Psoas muscle (tissue), 8 donors: Measurements from ENCODE around the gene C19orf47. TPM values are rescaled to one million over a fixed set of nuclear protein-coding genes. Genes with fewer than 3 reads are reported as not detected.

Experiments
- ATAC-seq, 4 donors: fragments of 200-7000 bp; cut with Tn5 transposase; one replicate each; pipeline ENCODE4 v1.9.1; 2020; ENCODE audit warnings: moderate library complexity in 3 of 4, mild to moderate bottlenecking in 2 of 4
- DNase-seq, 2 donors: peaks; one replicate each; pipeline ENCODE4 v3.0.0-alpha.2; 2020
- H3K27ac ChIP-seq: fragments of 200-600 bp; one replicate; pipeline ENCODE4 v1.8.0; 2022
- H3K27me3 ChIP-seq, 3 donors: fragments of 200-600 bp in 1 of 3; one replicate each; pipeline versions ENCODE4 v1.6.1 to v1.8.0; 2013 to 2022; ENCODE audit warnings: low read length in 2 of 3, mild to moderate bottlenecking in 2 of 3, moderate library complexity in 1 of 3; ENCODE audit not compliant: insufficient read depth in 3 of 3
- H3K36me3 ChIP-seq, 2 donors: fragments of 200-600 bp in 1 of 2; one replicate each; pipeline versions ENCODE4 v1.6.1 to v1.8.0; 2013 to 2022; ENCODE audit warnings: low read depth in 1 of 2, mild to moderate bottlenecking in 1 of 2, moderate library complexity in 1 of 2; ENCODE audit not compliant: insufficient read depth in 1 of 2
- H3K4me1 ChIP-seq: fragments of 200-600 bp; one replicate; pipeline ENCODE4 v1.8.0; 2022
- H3K4me3 ChIP-seq: fragments of 200-600 bp; one replicate; pipeline ENCODE4 v1.8.0; 2022; ENCODE audit warnings: mild to moderate bottlenecking
- H3K9me3 ChIP-seq: fragments of 200-600 bp; one replicate; pipeline ENCODE4 v1.8.0; 2022
- WGBS, 3 donors: extraction: QIAGEN DNeasy Blood & Tissue Kit; methylation state at CpG; one replicate each; pipeline versions ENCODE4 v1.1.6 to v1.1.7; 2013; 5-methylcytosine and 5-hydroxymethylcytosine counted together
- intact Hi-C, 2 donors: fragments of 100-400 bp; cut with DNase I; formaldehyde crosslinking; loops; one replicate each; pipeline versions ENCODE4 v1.11.0 to v1.14.2; 2022
- polyA plus RNA-seq, 3 donors: library from polyadenylated mRNA; stranded (reverse); fragments of 200-250 nt; gene quantifications; one replicate each; pipeline ENCODE4 v1.2.3, GENCODE V29; 2013
- total RNA-seq, 4 donors: library from RNA; stranded (reverse); fragmentation: NEBNext Ultra II Directional in 2 of 4; extraction: Animal tissue kit (Norgen Biotek cat#: 25700) in 2 of 4; gene quantifications; one replicate each; pipeline versions ENCODE4 v1.2.1 to v1.2.4, GENCODE V29; 2021 to 2023
- TF ChIP-seq, protein P1 (sequence below): fragments of 200-600 bp; IDR thresholded peaks from one replicate; pipeline ENCODE4 v1.8.0; 2022; ENCODE audit warnings: antibody characterized with exemption
- donor health status: healthy with polysubstance abuse.
- donor health status: DM: no; HTN: no; CAD: no; lungs with moderate emphysema.
- donor health status: Bipolar disorder and iron deficiency.
- donor health status: healthy.
- donor health status: DM: yes; HTN: yes; CAD: no.
- donor health status: DM: no; HTN: no; CAD: no.
- donor health status: DM: no; HTN: no; CAD: no.
- donor health status: DM: yes; HTN: yes; CAD: no.

The C19orf47 gene
- total and polyA plus RNA-seq, 7 donors: 220 to 436 (median 299) TPM

DNA sequence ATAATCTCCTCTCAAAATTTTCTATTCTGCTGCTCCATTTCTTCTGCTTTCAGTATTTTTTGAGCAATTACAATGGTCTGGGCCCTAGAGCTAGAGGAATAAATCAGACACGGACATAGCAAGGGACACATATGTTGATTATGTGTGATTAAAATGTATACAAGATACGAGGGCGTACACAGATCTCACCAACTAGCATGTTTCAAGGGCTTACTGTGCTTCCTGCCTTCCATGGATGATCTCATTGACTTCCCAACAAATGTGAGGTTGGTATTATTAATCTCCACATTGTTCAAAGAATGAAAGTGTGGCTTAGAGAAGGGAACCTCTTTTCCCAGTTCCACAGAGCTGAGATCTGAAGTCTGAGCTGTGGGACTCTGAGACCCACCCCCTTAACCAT lies 9.4 kb upstream of the C19orf47 start:
- ATAC-seq (no peak), DNase-seq (no peak)
- H3K36me3 ChIP-seq: peaks cover 0 to 8% of the 10 kb centered on the region in 2 donors
- H3K9me3 ChIP-seq: no peaks in the 10 kb centered on the region
- WGBS, 3 donors: 83 to 90% (median 85%) methylated on average over 3 of the region's 3 CpGs
- no peaks in the 10 kb centered on the region for H3K27me3 ChIP-seq
- H3K27ac ChIP-seq: no peak overlapping the region
- H3K4me1 ChIP-seq: no peaks in the 10 kb centered on the region
- H3K4me3 ChIP-seq: no peak overlapping the region
- intact Hi-C loops: loop anchor here (5.0 kb wide), 1 partner anchor 40 kb away; no protein-coding TSS in a partner anchor
- TF ChIP-seq, protein P1, sequence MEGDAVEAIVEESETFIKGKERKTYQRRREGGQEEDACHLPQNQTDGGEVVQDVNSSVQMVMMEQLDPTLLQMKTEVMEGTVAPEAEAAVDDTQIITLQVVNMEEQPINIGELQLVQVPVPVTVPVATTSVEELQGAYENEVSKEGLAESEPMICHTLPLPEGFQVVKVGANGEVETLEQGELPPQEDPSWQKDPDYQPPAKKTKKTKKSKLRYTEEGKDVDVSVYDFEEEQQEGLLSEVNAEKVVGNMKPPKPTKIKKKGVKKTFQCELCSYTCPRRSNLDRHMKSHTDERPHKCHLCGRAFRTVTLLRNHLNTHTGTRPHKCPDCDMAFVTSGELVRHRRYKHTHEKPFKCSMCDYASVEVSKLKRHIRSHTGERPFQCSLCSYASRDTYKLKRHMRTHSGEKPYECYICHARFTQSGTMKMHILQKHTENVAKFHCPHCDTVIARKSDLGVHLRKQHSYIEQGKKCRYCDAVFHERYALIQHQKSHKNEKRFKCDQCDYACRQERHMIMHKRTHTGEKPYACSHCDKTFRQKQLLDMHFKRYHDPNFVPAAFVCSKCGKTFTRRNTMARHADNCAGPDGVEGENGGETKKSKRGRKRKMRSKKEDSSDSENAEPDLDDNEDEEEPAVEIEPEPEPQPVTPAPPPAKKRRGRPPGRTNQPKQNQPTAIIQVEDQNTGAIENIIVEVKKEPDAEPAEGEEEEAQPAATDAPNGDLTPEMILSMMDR: no peak

DNA sequence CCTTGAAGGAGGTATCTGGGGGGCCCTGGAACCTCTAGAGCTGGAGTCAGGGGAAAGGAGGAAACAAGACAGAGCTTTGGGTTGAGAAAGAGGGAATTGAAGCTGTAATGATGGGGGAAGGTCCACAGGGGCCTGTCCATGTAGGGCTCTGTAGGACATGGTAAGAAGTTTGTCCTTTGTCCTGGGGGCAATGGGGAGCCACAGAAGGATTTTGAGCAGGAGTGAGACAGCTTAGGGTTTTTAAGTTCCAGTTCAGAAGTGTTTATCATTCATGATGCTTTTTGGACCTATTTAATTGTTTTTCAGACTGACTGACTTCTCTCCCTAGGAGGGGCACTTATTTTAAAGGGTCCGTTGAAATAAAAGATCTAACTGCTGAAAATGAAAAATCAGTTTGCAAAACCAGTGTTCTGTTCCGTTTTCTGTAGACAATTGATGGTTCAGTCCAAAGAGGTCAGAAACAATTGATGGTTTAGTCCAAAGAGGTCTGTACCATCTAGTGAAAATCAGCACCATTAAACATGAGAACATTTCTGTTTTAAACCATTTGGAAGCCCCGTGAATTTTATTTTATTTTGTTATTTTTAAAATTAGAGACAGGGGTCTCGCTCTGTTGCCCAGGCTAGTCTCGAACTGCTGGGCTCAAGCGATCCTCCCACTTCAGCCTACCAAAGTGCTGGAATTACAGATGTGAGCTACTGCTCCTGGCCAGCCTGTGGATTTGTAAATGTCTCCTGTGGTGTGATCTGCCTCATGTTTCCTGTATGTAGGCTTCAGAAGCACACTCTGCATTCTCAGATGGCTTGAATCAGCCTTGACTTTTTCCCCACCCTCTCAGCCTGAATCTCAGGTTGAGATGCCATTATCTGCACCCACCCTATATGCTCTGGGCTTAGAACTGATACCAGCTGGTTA lies 8.7 kb upstream of the C19orf47 start:
- Histone ChIP-seq H3K4me3 (no peak overlapping the region), H3K36me3 (peaks cover 0 to 8% of the 10 kb centered on the region in 2 donors), H3K4me1 (no peaks in the 10 kb centered on the region), H3K9me3 (no peaks in the 10 kb centered on the region), H3K27me3 (no peaks in the 10 kb centered on the region), H3K27ac (no peak overlapping the region)
- ATAC-seq (no peak), DNase-seq (no peak)
- 83 to 91% (median 86%) methylated on average over 6 of the region's 6 CpGs for WGBS, 3 donors
- TF ChIP-seq, protein P1: no peak
- intact Hi-C loops: loop anchor here (5.0 kb wide), 1 partner anchor 40 kb away; no protein-coding TSS in a partner anchor

DNA sequence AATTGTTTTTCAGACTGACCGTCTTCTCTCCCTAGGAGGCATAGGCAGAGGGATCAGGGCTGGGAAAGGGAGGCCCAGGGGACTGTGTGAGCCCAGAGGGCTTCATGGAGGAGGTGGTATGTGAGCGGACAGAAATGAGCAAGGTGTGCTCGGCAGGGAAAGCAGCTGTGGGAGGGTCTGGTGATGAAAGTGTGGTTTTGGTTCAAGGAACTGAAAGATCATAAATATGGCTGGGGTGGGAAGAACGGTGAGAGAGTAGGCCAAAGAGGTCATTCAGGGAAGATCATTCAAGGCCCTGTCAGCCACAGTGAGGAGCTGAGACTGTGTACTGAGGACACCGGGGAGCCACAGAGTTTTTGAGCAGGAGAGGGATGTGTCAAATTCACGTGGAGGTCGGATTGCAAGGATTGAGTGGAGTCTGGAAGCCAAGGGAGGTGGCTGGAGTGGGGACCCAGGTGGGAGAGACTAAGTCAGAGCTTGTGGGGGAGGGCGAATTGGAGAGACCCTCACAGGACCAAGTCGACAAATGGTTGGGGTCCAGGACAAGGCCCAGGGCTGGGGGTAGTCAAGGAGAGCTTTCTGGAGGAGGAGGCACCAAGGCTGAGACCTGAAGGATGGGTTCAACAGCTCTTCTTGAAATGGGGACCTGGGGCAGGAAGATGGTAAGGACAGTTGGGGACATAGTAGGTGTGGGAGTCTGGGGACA lies 7.9 kb upstream of the C19orf47 start:
- DNase-seq (no peak), ATAC-seq (no peak)
- no peaks in the 10 kb centered on the region for H3K27me3 ChIP-seq
- no peaks in the 10 kb centered on the region for H3K4me1 ChIP-seq
- H3K9me3 ChIP-seq: no peaks in the 10 kb centered on the region
- no peak overlapping the region for H3K27ac ChIP-seq
- peaks cover 0 to 8% of the 10 kb centered on the region in 2 donors for H3K36me3 ChIP-seq
- WGBS, 3 donors: 76 to 88% (median 85%) methylated on average over 9 of the region's 9 CpGs
- intact Hi-C loops: loop anchor here (5.0 kb wide), 1 partner anchor 41 kb away; no protein-coding TSS in a partner anchor
- TF ChIP-seq, protein P1: no peak
- no peak overlapping the region for H3K4me3 ChIP-seq

DNA sequence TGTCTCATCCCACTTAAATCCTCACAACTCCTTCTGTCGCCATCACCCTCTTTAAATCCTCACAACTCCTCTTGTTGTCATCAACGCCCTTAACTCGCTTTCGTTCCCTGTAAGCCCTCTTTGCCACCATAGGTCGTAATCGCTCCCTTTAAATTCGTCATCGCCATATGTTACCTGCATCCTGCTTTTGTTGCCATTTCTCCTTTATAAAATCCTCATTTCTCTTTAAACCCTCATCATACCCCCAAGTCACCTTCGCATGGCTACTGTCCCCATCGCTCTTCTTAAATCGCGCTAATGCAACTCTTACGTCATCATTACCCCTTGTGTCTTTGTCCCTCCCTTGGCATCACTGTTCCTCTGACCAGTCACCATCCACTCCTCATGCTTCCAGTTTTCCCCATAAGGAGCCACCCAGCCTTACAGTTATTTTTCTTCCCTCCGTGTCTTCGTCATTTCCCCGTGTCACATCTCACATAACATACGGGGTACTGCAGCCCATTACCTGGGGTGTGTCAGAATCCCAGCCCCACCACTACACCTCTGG lies 837 bp upstream of the C19orf47 start:
- H3K9me3 ChIP-seq: no peaks in the 10 kb centered on the region
- H3K4me1 ChIP-seq: peaks cover 16% of the 10 kb centered on the region
- H3K27me3 ChIP-seq: no peaks in the 10 kb centered on the region
- WGBS, 3 donors: 6 to 7% (median 6%) methylated on average over 17 of the region's 17 CpGs
- ATAC-seq (peak; percentile 36 to 61 (median 46)), DNase-seq (no peak)
- peak overlapping the region; percentile 94 for H3K27ac ChIP-seq
- H3K4me3 ChIP-seq: peak overlapping the region; percentile 85
- TF ChIP-seq, protein P1: no peak
- intact Hi-C loops: loop anchor here in 1 of 2 donors (5.0 kb wide), 1 partner anchor 93 kb away; the partner anchor contains the start of gene SERTAD3
- no peaks in the 10 kb centered on the region for H3K36me3 ChIP-seq
